T1000 (cell line): ENCODE results near the gene GP1BB.
"Not testable (repeated sequence)": the region's sequence is repeated elsewhere in the genome, so short reads cannot be mapped to it uniquely, and the experiment has no call there.

ENCODE experiments used
- DNase-seq: peaks from one replicate; lab custom pipeline; 2025; ENCODE audit warnings: mixed read lengths; lab: John Stamatoyannopoulos, UW

The GP1BB gene

GRCh38 chr22:19723232-19723982, at the start of gene GP1BB:
TSS of gene GP1BB (plus strand) at chr22:19723539. CDS start at chr22:19723570, 31 bp downstream.
- no peak for DNase-seq

- DNase-seq, result no peak
These were observed 49.7 kb upstream of the GP1BB start for GRCh38 chr22:19673660-19674059.

- no peak for DNase-seq
These were observed 49.0 kb upstream of the GP1BB start for GRCh38 chr22:19674129-19674928.

- DNase-seq, result no peak
These were observed 48.4 kb upstream of the GP1BB start for GRCh38 chr22:19674929-19675253.

GRCh38 chr22:19675428-19675827, 47.9 kb upstream of the GP1BB start:
- no peak for DNase-seq

- not testable (repeated sequence) for DNase-seq
These were observed 46.9 kb upstream of the GP1BB start for GRCh38 chr22:19676437-19676836.

GRCh38 chr22:19678949-19679521, 44.3 kb upstream of the GP1BB start:
- no peak for DNase-seq

GRCh38 chr22:19679522-19680101, 43.7 kb upstream of the GP1BB start:
- no peak for DNase-seq

- DNase-seq, result no peak
These were observed 43.0 kb upstream of the GP1BB start for GRCh38 chr22:19680287-19680881.

- no peak for DNase-seq
These were observed 42.2 kb upstream of the GP1BB start for GRCh38 chr22:19680911-19681862.

GRCh38 chr22:19681863-19682245, 41.5 kb upstream of the GP1BB start:
- DNase-seq, result no peak

- DNase-seq, result no peak
These were observed 36.4 kb upstream of the GP1BB start for GRCh38 chr22:19686946-19687345.

- no peak for DNase-seq
These were observed 35.6 kb upstream of the GP1BB start for GRCh38 chr22:19687561-19688300.

GRCh38 chr22:19688301-19689290, 34.7 kb upstream of the GP1BB start:
- DNase-seq, result no peak

GRCh38 chr22:19689408-19689807, 33.9 kb upstream of the GP1BB start:
- no peak for DNase-seq

GRCh38 chr22:19691007-19691720, 32.2 kb upstream of the GP1BB start:
- DNase-seq, result no peak

GRCh38 chr22:19691721-19692341, 31.5 kb upstream of the GP1BB start:
- DNase-seq, result no peak

- no peak for DNase-seq
These were observed 29.8 kb upstream of the GP1BB start for GRCh38 chr22:19693581-19693980.
